ENCODE data around the gene INAVA.

DNA sequence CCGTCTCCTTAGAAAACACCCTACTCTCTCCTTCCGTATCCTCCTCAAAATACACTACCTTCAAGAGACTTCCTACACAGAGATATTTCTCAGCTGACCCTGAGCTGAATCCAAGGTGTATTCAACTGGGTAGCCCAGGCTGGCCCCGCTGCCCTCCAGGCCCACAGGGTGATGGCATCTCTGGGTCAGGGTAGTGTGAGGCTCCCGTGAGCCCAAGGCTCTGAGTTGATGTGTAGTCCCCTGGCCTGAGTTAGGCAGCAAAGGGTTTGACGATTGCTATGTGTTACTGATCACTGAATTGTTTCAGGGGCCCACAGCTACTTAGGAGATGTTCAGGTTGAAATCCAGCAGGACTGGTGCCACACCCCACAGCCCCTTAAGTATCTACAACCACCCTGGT, 6.7 kb downstream of the INAVA start:
- TF ChIP-seq ZNF800 (CRISPR knock-in tag; IDR thresholded peaks at IDR 0.05), result no peak
- no peak for TF ChIP-seq PHF20 (CRISPR knock-in tag; IDR thresholded peaks at IDR 0.05)
- TF ChIP-seq TCF12 (IDR thresholded peaks at IDR 0.05), result no peak
- no peak for TF ChIP-seq TCF12 (CRISPR knock-in tag; IDR thresholded peaks at IDR 0.05)
- no peak for TF ChIP-seq MTA1 (CRISPR knock-in tag; IDR thresholded peaks at IDR 0.05; ENCODE audit: borderline replicate concordance)
- TF ChIP-seq ZNF232 (CRISPR knock-in tag; IDR thresholded peaks at IDR 0.05; ENCODE audit: borderline replicate concordance), result no peak
- no peak for TF ChIP-seq ZNF407 (CRISPR knock-in tag; IDR thresholded peaks at IDR 0.05; ENCODE audit: not compliant biosample characterization)
- TF ChIP-seq, protein P1, sequence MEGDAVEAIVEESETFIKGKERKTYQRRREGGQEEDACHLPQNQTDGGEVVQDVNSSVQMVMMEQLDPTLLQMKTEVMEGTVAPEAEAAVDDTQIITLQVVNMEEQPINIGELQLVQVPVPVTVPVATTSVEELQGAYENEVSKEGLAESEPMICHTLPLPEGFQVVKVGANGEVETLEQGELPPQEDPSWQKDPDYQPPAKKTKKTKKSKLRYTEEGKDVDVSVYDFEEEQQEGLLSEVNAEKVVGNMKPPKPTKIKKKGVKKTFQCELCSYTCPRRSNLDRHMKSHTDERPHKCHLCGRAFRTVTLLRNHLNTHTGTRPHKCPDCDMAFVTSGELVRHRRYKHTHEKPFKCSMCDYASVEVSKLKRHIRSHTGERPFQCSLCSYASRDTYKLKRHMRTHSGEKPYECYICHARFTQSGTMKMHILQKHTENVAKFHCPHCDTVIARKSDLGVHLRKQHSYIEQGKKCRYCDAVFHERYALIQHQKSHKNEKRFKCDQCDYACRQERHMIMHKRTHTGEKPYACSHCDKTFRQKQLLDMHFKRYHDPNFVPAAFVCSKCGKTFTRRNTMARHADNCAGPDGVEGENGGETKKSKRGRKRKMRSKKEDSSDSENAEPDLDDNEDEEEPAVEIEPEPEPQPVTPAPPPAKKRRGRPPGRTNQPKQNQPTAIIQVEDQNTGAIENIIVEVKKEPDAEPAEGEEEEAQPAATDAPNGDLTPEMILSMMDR (CRISPR knock-in tag; IDR thresholded peaks at IDR 0.05), result no peak
- no peak for TF ChIP-seq SP1 (IDR thresholded peaks at IDR 0.05)
- no peak for TF ChIP-seq SP1 (CRISPR knock-in tag; IDR thresholded peaks at IDR 0.05)
- TF ChIP-seq ZNF441 (CRISPR knock-in tag; IDR thresholded peaks at IDR 0.05; ENCODE audit: borderline replicate concordance), result no peak
- TF ChIP-seq, protein P2, sequence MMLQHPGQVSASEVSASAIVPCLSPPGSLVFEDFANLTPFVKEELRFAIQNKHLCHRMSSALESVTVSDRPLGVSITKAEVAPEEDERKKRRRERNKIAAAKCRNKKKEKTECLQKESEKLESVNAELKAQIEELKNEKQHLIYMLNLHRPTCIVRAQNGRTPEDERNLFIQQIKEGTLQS (CRISPR knock-in tag; IDR thresholded peaks at IDR 0.05), result no peak
- no peak for TF ChIP-seq ZNF83 (CRISPR knock-in tag; IDR thresholded peaks at IDR 0.05; ENCODE audit: borderline replicate concordance)
- no peak for TF ChIP-seq ZNF720 (CRISPR knock-in tag; IDR thresholded peaks at IDR 0.05)
